H1 (cell line): ENCODE results near the gene NR1I2. TPM values are rescaled to one million over a fixed set of nuclear protein-coding genes. Genes with fewer than 3 reads are reported as not detected.

Source experiments
- CTCF ChIA-PET: fragments of 300-600 bp; sonication (Branson Sonifier 250); formaldehyde crosslinking; loops from one replicate; lab custom pipeline; 2021; ENCODE audit not compliant: partially characterized antibody; lab: Charles Lee
- POLR2A ChIA-PET: fragments of 300-600 bp; sonication (Branson Sonifier 250); formaldehyde crosslinking; loops from one replicate; lab custom pipeline; 2021; ENCODE audit warnings: inconsistent platforms; ENCODE audit not compliant: partially characterized antibody; lab: Charles Lee
- DNase-seq, 2 experiments: peaks; one replicate each; pipeline versions ENCODE4 v3.0.0 to v3.0.0-alpha.2; 2010 to 2022; ENCODE audit warnings: low spot score in 2 of 2, low read depth in 1 of 2, mixed read lengths in 1 of 2
- FAIRE-seq: peaks from 2 replicates; lab custom pipeline; 2011; peaks lifted over from hg19 to GRCh38; lab: Jason Lieb, UNC
- H2AFZ ChIP-seq: 2 replicates; pipeline ENCODE4 v1.8.1; 2012; ENCODE audit warnings: low read length, inconsistent platforms
- H2AK5ac ChIP-seq: 2 replicates; pipeline ENCODE4 v1.6.1; 2013; ENCODE audit warnings: low read depth, low read length
- H2BK120ac ChIP-seq: replicated peaks from 2 replicates; pipeline ENCODE3; 2013; ENCODE audit warnings: low read depth, low read length, inconsistent platforms
- H2BK12ac ChIP-seq: 2 replicates; pipeline ENCODE4 v1.6.1; 2013; ENCODE audit warnings: low read depth, low read length
- H2BK15ac ChIP-seq: 2 replicates; pipeline ENCODE4 v1.6.1; 2013; ENCODE audit warnings: low read length
- H2BK20ac ChIP-seq: 2 replicates; pipeline ENCODE4 v1.6.1; 2013; ENCODE audit warnings: low read length
- H2BK5ac ChIP-seq: 2 replicates; pipeline ENCODE4 v1.6.1; 2013; ENCODE audit warnings: low read depth, low read length
- H3K14ac ChIP-seq: 2 replicates; pipeline ENCODE4 v1.6.1; 2013; ENCODE audit warnings: inconsistent platforms; ENCODE audit not compliant: insufficient read length
- H3K18ac ChIP-seq: 2 replicates; pipeline ENCODE4 v1.6.1; 2013; ENCODE audit warnings: low read length; ENCODE audit errors: extremely low read depth
- H3K23ac ChIP-seq: 2 replicates; pipeline ENCODE4 v1.6.1; 2013; ENCODE audit warnings: inconsistent platforms; ENCODE audit not compliant: insufficient read length
- H3K23me2 ChIP-seq: 2 replicates; pipeline ENCODE4 v1.6.1; 2013; ENCODE audit warnings: low read depth, low read length
- H3K27ac ChIP-seq: 2 replicates; pipeline ENCODE4 v1.6.1; 2011; ENCODE audit warnings: low read depth, low read length, inconsistent platforms
- H3K27me3 ChIP-seq, 4 experiments: replicated peaks in 1 of 4; 1 replicate in 1 of 4; 2 replicates in 3 of 4; pipeline versions ENCODE4 v1.6.1 to v1.8.1; 2011 to 2013; ENCODE audit warnings: low read length in 3 of 4, mild to moderate bottlenecking in 3 of 4, inconsistent platforms in 2 of 4, mixed read lengths in 2 of 4, moderate library complexity in 1 of 4; ENCODE audit not compliant: control insufficient read depth in 3 of 4, insufficient read depth in 3 of 4; ENCODE audit errors: extremely low read depth in 1 of 4
- H3K36me3 ChIP-seq, 4 experiments: 2 replicates each; pipeline versions ENCODE4 v1.6.1 to v1.8.1; 2011 to 2013; ENCODE audit warnings: mild to moderate bottlenecking in 4 of 4, low read length in 3 of 4, moderate library complexity in 2 of 4, control low read depth in 1 of 4, inconsistent platforms in 1 of 4; ENCODE audit not compliant: insufficient read depth in 4 of 4, control insufficient read depth in 2 of 4
- H3K4ac ChIP-seq: replicated peaks from 2 replicates; pipeline ENCODE3; 2013; ENCODE audit warnings: low read length, low read depth, mixed read lengths, inconsistent platforms; ENCODE audit not compliant: insufficient read length
- H3K4me1 ChIP-seq, 4 experiments: replicated peaks in 1 of 4; 1 replicate in 1 of 4; 2 replicates in 3 of 4; pipeline versions ENCODE4 v1.6.1 to v1.8.1; 2011 to 2013; ENCODE audit warnings: low read length in 3 of 4, inconsistent platforms in 2 of 4, mixed read lengths in 1 of 4; ENCODE audit not compliant: insufficient read depth in 4 of 4, control insufficient read depth in 3 of 4
- H3K4me2 ChIP-seq, 2 experiments: 2 replicates each; pipeline versions ENCODE4 v1.6.1 to v1.8.1; 2011 to 2013; ENCODE audit warnings: low read depth in 2 of 2, low read length in 2 of 2, control low read depth in 1 of 2, inconsistent platforms in 1 of 2, mild to moderate bottlenecking in 1 of 2; ENCODE audit not compliant: insufficient read depth in 1 of 2
- H3K4me3 ChIP-seq, 4 experiments: fragments of 200-600, 300-600 bp in 1 of 4; sonication (generic), shearing (Covaris generic), sonication (Bioruptor Twin) in 1 of 4; 2 replicates each; pipeline versions ENCODE4 v1.5.1 to v1.8.1; 2011 to 2016; ENCODE audit warnings: low read length in 4 of 4, low read depth in 3 of 4, control low read depth in 2 of 4, inconsistent platforms in 2 of 4, mild to moderate bottlenecking in 2 of 4, mixed read lengths in 1 of 4, moderate library complexity in 1 of 4; ENCODE audit not compliant: insufficient read depth in 2 of 4; ENCODE audit errors: extremely low read depth in 1 of 4
- H3K56ac ChIP-seq: replicated peaks from 2 replicates; pipeline ENCODE3; 2013; ENCODE audit warnings: low read depth, mild to moderate bottlenecking, mixed read lengths, low read length, inconsistent platforms; ENCODE audit not compliant: insufficient read length
- H3K79me1 ChIP-seq: 2 replicates; pipeline ENCODE4 v1.6.1; 2013; ENCODE audit warnings: low read depth, low read length, control low read depth
- H3K79me2 ChIP-seq, 2 experiments: 2 replicates each; pipeline versions ENCODE4 v1.6.1 to v1.8.1; 2012 to 2013; ENCODE audit warnings: low read length in 2 of 2, mild to moderate bottlenecking in 2 of 2, inconsistent platforms in 1 of 2; ENCODE audit not compliant: insufficient read depth in 2 of 2, control insufficient read depth in 1 of 2
- H3K9ac ChIP-seq, 4 experiments: replicated peaks in 1 of 4; 1 replicate in 1 of 4; 2 replicates in 3 of 4; pipeline versions ENCODE4 v1.6.1 to v1.8.1; 2011 to 2013; ENCODE audit warnings: low read depth in 3 of 4, low read length in 3 of 4, control low read depth in 2 of 4, mild to moderate bottlenecking in 2 of 4, moderate library complexity in 2 of 4, inconsistent platforms in 1 of 4; ENCODE audit errors: extremely low read depth in 1 of 4
- H3K9me3 ChIP-seq, 2 experiments: 2 replicates each; pipeline versions ENCODE4 v1.6.1 to v1.8.1; 2012 to 2013; ENCODE audit warnings: mild to moderate bottlenecking in 2 of 2, moderate library complexity in 2 of 2, control low read depth in 1 of 2, inconsistent platforms in 1 of 2, low read depth in 1 of 2, low read length in 1 of 2, mixed read lengths in 1 of 2; ENCODE audit not compliant: insufficient read depth in 2 of 2
- H4K20me1 ChIP-seq, 2 experiments: replicated peaks in 1 of 2; 2 replicates each; pipeline versions ENCODE3 to v1.8.1; 2011 to 2013; ENCODE audit warnings: inconsistent platforms in 2 of 2, low read length in 2 of 2, mild to moderate bottlenecking in 1 of 2; ENCODE audit not compliant: insufficient read depth in 2 of 2, control insufficient read depth in 1 of 2
- H4K5ac ChIP-seq: 2 replicates; pipeline ENCODE4 v1.6.1; 2013; ENCODE audit warnings: low read length, low read depth, mixed read lengths, inconsistent platforms; ENCODE audit not compliant: insufficient read length
- H4K8ac ChIP-seq: 2 replicates; pipeline ENCODE4 v1.8.0; 2013; ENCODE audit warnings: mild to moderate bottlenecking, moderate library complexity, low read length, inconsistent platforms; ENCODE audit not compliant: insufficient read depth; ENCODE audit errors: extremely low read depth
- H4K91ac ChIP-seq: replicated peaks from 2 replicates; pipeline ENCODE3; 2013; ENCODE audit warnings: low read length, mixed read lengths, inconsistent platforms; ENCODE audit not compliant: insufficient read length
- BACH1 ChIP-seq: IDR thresholded peaks from 2 replicates; pipeline ENCODE4 v1.6.1; 2012; ENCODE audit warnings: low read length, improper control_type of control experiment
- BRCA1 ChIP-seq: IDR thresholded peaks from 2 replicates; pipeline ENCODE4 v1.6.1; 2012; ENCODE audit warnings: low read depth, low read length, improper control_type of control experiment
- CEBPB ChIP-seq: IDR thresholded peaks from 2 replicates; pipeline ENCODE4 v1.6.1; 2012; ENCODE audit warnings: low read depth, low read length
- CHD1 ChIP-seq: IDR thresholded peaks from 2 replicates; pipeline ENCODE4 v1.6.1; 2012; ENCODE audit warnings: low read depth, low read length, improper control_type of control experiment
- CHD2 ChIP-seq: IDR thresholded peaks from 2 replicates; pipeline ENCODE4 v1.6.1; 2012; ENCODE audit warnings: low read length, improper control_type of control experiment
- HDAC2 ChIP-seq, 2 experiments: fragments of 300-600 bp in 1 of 2; sonication (generic) in 1 of 2; IDR thresholded peaks; 2 replicates each; pipeline ENCODE4 v1.6.1; 2011 to 2012; ENCODE audit warnings: low read depth in 2 of 2, low read length in 2 of 2, mild to moderate bottlenecking in 2 of 2, moderate library complexity in 2 of 2, borderline replicate concordance in 1 of 2, inconsistent platforms in 1 of 2
- HDAC6 ChIP-seq: IDR thresholded peaks from one replicate; pipeline ENCODE4 v1.7.1; 2012; ENCODE audit warnings: low read depth, mild to moderate bottlenecking, inconsistent platforms, low read length, moderate library complexity
- SIRT6 ChIP-seq: IDR thresholded peaks from one replicate; pipeline ENCODE4 v1.7.1; 2012; ENCODE audit warnings: low read length, inconsistent platforms
- SP4 ChIP-seq: IDR thresholded peaks from 2 replicates; pipeline ENCODE4 v1.6.1; 2012; ENCODE audit warnings: low read length, inconsistent platforms
- TAF7 ChIP-seq: optimal IDR thresholded peaks from 2 replicates; pipeline ENCODE3; 2011; ENCODE audit warnings: low read depth, mild to moderate bottlenecking, inconsistent platforms, low read length, moderate library complexity, borderline replicate concordance
- TBP ChIP-seq: IDR thresholded peaks from 2 replicates; pipeline ENCODE4 v1.6.1; 2011; ENCODE audit warnings: low read depth, low read length, improper control_type of control experiment
- WGBS, 2 experiments: shearing (Covaris generic) in 1 of 2; methylation state at CpG; one replicate each; pipeline versions ENCODE4 v1.1.6 to v1.1.7; 2013 to 2015; ENCODE audit warnings: low lambda C conversion rate in 2 of 2, mixed read lengths in 2 of 2, inconsistent platforms in 1 of 2, low coverage in 1 of 2, missing lambda C conversion rate in 1 of 2; ENCODE audit not compliant: insufficient replicate concordance in 2 of 2, insufficient coverage in 1 of 2, insufficient read length in 1 of 2; ENCODE audit errors: extremely low coverage in 1 of 2, missing lambda C conversion rate in 1 of 2; 5-methylcytosine and 5-hydroxymethylcytosine counted together
- polyA plus RNA-seq, 7 experiments: library from polyadenylated mRNA; depleted of rRNA in 3 of 7; stranded (reverse) in 5 of 7; unstranded in 2 of 7; fragments of >200 nt in 5 of 7; fragments of 200-250 nt in 2 of 7; gene quantifications; 1 replicate in 5 of 7; 2 replicates in 1 of 7; 4 replicates in 1 of 7; pipeline versions ENCODE4 v1.2.1 to v1.2.3, GENCODE V29; 2011 to 2013; ENCODE audit warnings: missing spikeins in 2 of 7, mixed read lengths in 2 of 7
- total RNA-seq: library from RNA; stranded (reverse); fragmentation: NEBNext Ultra II Directional; extraction: Animal tissue kit (Norgen Biotek cat#: 25700); gene quantifications from 2 replicates; pipeline ENCODE4 v1.2.1, GENCODE V29; 2021
- TF ChIP-seq, protein P1 (sequence below): IDR thresholded peaks from 2 replicates; pipeline ENCODE4 v1.6.1; 2011; ENCODE audit warnings: low read length, improper control_type of control experiment
- TF ChIP-seq, protein P2 (sequence below): IDR thresholded peaks from 2 replicates; pipeline ENCODE4 v1.6.1; 2012; ENCODE audit warnings: inconsistent platforms

NR1I2 gene
- total and polyA plus RNA-seq, 2 of the 8 experiments (the other 6 are each of a cell fraction or from before 2014, with no cell fraction given), result 0.28 to 1.8 TPM

DNA sequence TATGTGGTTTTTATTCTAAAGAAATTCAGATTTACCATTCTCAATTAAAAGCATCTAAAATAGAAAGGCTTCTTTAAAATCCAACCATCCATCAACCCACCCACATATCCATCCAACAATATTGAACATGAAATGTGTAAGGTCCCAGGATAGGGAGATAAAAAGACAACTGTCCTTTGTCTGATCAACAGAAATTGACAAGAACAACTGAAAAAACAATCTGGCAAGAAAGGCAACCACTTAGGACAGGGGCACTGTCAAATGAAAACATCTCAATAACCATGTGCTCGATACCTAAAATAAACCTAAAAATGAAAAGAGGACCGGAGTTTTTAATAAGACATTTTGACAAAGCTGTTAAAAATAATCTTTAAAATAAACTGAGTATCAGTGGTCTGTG, 67.2 kb downstream of the NR1I2 start:
- Histone ChIP-seq H3K27ac (no peak overlapping the region), H3K27me3 (no peaks in the 10 kb centered on the region), H2AFZ (no peak overlapping the region), H3K18ac (no peak overlapping the region), H4K20me1 (peaks cover 0 to 2% of the 10 kb centered on the region in 2 experiments), H4K5ac (no peak overlapping the region), H3K56ac (no peak overlapping the region), H3K36me3 (no peaks in the 10 kb centered on the region), H3K14ac (no peak overlapping the region), H3K23ac (no peak overlapping the region), H3K23me2 (no peaks in the 10 kb centered on the region; the same call in 1 of the 2 replicates), H3K79me2 (no peaks in the 10 kb centered on the region), H2BK5ac (no peak overlapping the region), H3K9me3 (no peaks in the 10 kb centered on the region), H4K91ac (no peak overlapping the region), H3K4ac (no peak overlapping the region), H3K4me1 (no peaks in the 10 kb centered on the region), H3K4me3 (no peak overlapping the region), H2BK15ac (no peak overlapping the region), H3K4me2 (no peak overlapping the region), H2BK120ac (no peak overlapping the region), H2BK12ac (no peak overlapping the region), H3K79me1 (no peaks in the 10 kb centered on the region), H2AK5ac (no peak overlapping the region), H3K9ac (no peak overlapping the region), H4K8ac (no peak overlapping the region), H2BK20ac (no peak overlapping the region)
- POLR2A ChIA-PET, result interaction anchor here (0.6 kb wide), 1 partner anchor 21 kb away, joined by 4 read pairs; no protein-coding TSS in a partner anchor
- no peak for FAIRE-seq
- 89% methylated on average over 2 of the region's 2 CpGs; no CpG with 5 or more reads in 1 of the 2 experiments for whole genome bisulfite sequencing, 2 experiments
- CTCF ChIA-PET, result interaction anchor here (0.7 to 1.9 kb wide), 2 partner anchors 9 to 18 kb away, joined by 4 to 5 read pairs; no protein-coding TSS in a partner anchor
- no peak for DNase-seq
- no peak for TF ChIP-seq SIRT6
- no peak for TF ChIP-seq BACH1
- TF ChIP-seq, protein P1, sequence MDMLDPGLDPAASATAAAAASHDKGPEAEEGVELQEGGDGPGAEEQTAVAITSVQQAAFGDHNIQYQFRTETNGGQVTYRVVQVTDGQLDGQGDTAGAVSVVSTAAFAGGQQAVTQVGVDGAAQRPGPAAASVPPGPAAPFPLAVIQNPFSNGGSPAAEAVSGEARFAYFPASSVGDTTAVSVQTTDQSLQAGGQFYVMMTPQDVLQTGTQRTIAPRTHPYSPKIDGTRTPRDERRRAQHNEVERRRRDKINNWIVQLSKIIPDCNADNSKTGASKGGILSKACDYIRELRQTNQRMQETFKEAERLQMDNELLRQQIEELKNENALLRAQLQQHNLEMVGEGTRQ, result no peak
- no peak for TF ChIP-seq TBP
- no peak for TF ChIP-seq CHD1
- no peak for TF ChIP-seq HDAC2 (IDR thresholded peaks at IDR 0.05; ENCODE audit: borderline replicate concordance in 1 of 2, low read depth in 2 of 2, low read length in 2 of 2)
- no peak for TF ChIP-seq SP4
- TF ChIP-seq HDAC6, result no peak
- TF ChIP-seq, protein P2, sequence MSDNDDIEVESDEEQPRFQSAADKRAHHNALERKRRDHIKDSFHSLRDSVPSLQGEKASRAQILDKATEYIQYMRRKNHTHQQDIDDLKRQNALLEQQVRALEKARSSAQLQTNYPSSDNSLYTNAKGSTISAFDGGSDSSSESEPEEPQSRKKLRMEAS, result no peak
- TF ChIP-seq CHD2, result no peak
- no peak for TF ChIP-seq BRCA1
- no peak for TF ChIP-seq CEBPB
- TF ChIP-seq TAF7, result no peak
